ENCODE measurements around the gene ARHGEF4. TPM values are rescaled to one million over a fixed set of nuclear protein-coding genes. Genes with fewer than 3 reads are reported as not detected.

ARHGEF4 gene
- total and polyA plus RNA-seq, 10 of the 15 experiments (the other 5 are each of a cell fraction or from before 2014, with no cell fraction given), result 0.02 to 0.24 (median 0.16) TPM; not detected in 6

- no TSS peak for BruUV-seq (replicated peaks)
- Histone ChIP-seq H3K4me2 (ENCODE audit: control insufficient read depth, insufficient read depth) (no peak overlapping the region), H3K27ac (ENCODE audit: control insufficient read depth, insufficient read depth) (no peak overlapping the region), H3K9ac (ENCODE audit: control insufficient read depth, insufficient read depth, low read length) (no peak overlapping the region), H3K4me1 (ENCODE audit: control insufficient read depth, insufficient read depth, low read length) (no peaks in the 10 kb centered on the region), H3K79me2 (ENCODE audit: control insufficient read depth, insufficient read depth, low read length) (no peaks in the 10 kb centered on the region), H3K36me3 (ENCODE audit: control insufficient read depth in 2 of 2, insufficient read depth in 2 of 2, low read length in 1 of 2) (no peaks in the 10 kb centered on the region), H4K20me1 (ENCODE audit: control insufficient read depth, insufficient read depth) (no peaks in the 10 kb centered on the region), H2AFZ (ENCODE audit: control insufficient read depth, low read depth, low read length) (no peak overlapping the region), H3K4me3 (no peak overlapping the region), H3K27me3 (replicated peaks in 1 of 2; ENCODE audit: control insufficient read depth in 2 of 2, insufficient read depth in 2 of 2, low read length in 1 of 2) (no peaks in the 10 kb centered on the region; a peak in 2 of 4 replicates), H3K9me3 (replicated peaks; ENCODE audit: control insufficient read depth, insufficient read depth, low read length) (no peaks in the 10 kb centered on the region)
- ChIA-PET SMC1A (ENCODE audit: uncharacterized antibody, unreplicated experiment) (no interaction called here), RAD21 (ENCODE audit: unreplicated experiment) (no interaction called here), CTCF (no interaction called here), POLR2A (no interaction called here)
- TF ChIP-seq GABPA (IDR thresholded peaks at IDR 0.05; ENCODE audit: low read depth) (no peak), MTA2 (IDR thresholded peaks at IDR 0.05; ENCODE audit: low read depth) (no peak), CBX3 (IDR thresholded peaks at IDR 0.05; ENCODE audit: borderline replicate concordance, low read depth) (no peak), CEBPB (IDR thresholded peaks at IDR 0.05; ENCODE audit: borderline replicate concordance in 1 of 2, low read depth in 2 of 2, low read length in 2 of 2) (no peak), PBX3 (IDR thresholded peaks at IDR 0.05; ENCODE audit: insufficient replicate concordance, low read depth, low read length) (no peak), NFIC (IDR thresholded peaks at IDR 0.05; ENCODE audit: low read depth, low read length) (no peak), STAT3 (IDR thresholded peaks at IDR 0.05; ENCODE audit: low read depth, low read length) (no peak), SP1 (IDR thresholded peaks at IDR 0.05; ENCODE audit: low read depth, low read length) (no peak), STAT1 (conservative IDR thresholded peaks at IDR 0.05) (no peak), MYC (IDR thresholded peaks at IDR 0.05; ENCODE audit: insufficient read depth, insufficient read length, insufficient replicate concordance, low read length, severe bottlenecking) (no peak), WRNIP1 (IDR thresholded peaks at IDR 0.05; ENCODE audit: borderline replicate concordance, low read depth, low read length) (no peak), PRDM15 (CRISPR knock-in tag; IDR thresholded peaks at IDR 0.05) (no peak), MAX (IDR thresholded peaks at IDR 0.05; ENCODE audit: low read depth, low read length) (no peak), ZBTB11 (CRISPR knock-in tag; IDR thresholded peaks at IDR 0.05) (no peak)
- intact Hi-C loops (cut with micrococcal nuclease; ENCODE audit: unreplicated experiment) (no loop called here), in situ Hi-C loops (cut with MboI) (no loop called here)
- DNase-seq (ENCODE audit: low read depth, low spot score), result no peak
- WGBS (ENCODE audit: insufficient coverage, insufficient replicate concordance, low lambda C conversion rate, missing lambda C conversion rate), result 26% methylated on average over 6 of the region's 6 CpGs
- no peak for ATAC-seq
- no peak for FAIRE-seq
Observed at GRCh38 chr2:130887643-130888042, 50.9 kb downstream of the ARHGEF4 start.
